Erythroblast (primary cell): ENCODE data around the gene CERT1.
"Not testable (repeated sequence)": the region's sequence is repeated elsewhere in the genome, so short reads cannot be mapped to it uniquely, and the experiment has no call there.

Experiments used
- GATA1 ChIP-seq: IDR thresholded peaks from 2 replicates; pipeline ENCODE4 v1.6.1; 2011; ENCODE audit warnings: low read depth, mild to moderate bottlenecking, control low read depth, low read length, moderate library complexity
- POLR2A ChIP-seq: IDR thresholded peaks from 2 replicates; pipeline ENCODE4 v1.6.1; 2011; ENCODE audit warnings: mild to moderate bottlenecking, low read length

- not testable (repeated sequence) for TF ChIP-seq POLR2A, GATA1
Measured at GRCh38 chr5:75334413-75334812, 177.0 kb downstream of the CERT1 start.
